Stomach (tissue), 9 donors: ENCODE data around the gene ZNF275. TPM values are rescaled to one million over a fixed set of nuclear protein-coding genes. Genes with fewer than 3 reads are reported as not detected.

ENCODE experiments used
- DNase-seq, 2 donors: peaks; one replicate each; pipeline versions ENCODE4 v3.0.0 to v3.0.0-alpha.2; 2013 to 2019
- H3K27ac ChIP-seq, 5 donors: fragments of 200-600 bp in 4 of 5; sonication (generic) in 4 of 5; one replicate each; pipeline ENCODE4 v1.5.1; 2013 to 2019; ENCODE audit warnings: mild to moderate bottlenecking in 1 of 5, moderate library complexity in 1 of 5
- H3K27me3 ChIP-seq, 3 donors: fragments of 200-600 bp; sonication (generic); one replicate each; pipeline ENCODE4 v1.5.1; 2017 to 2019; ENCODE audit warnings: mixed run types in 1 of 3
- H3K36me3 ChIP-seq, 4 donors: fragments of 200-600 bp; sonication (generic); 1 replicate in 3 of 4; 2 replicates in 1 of 4; pipeline ENCODE4 v1.5.1; 2016 to 2019
- H3K4me1 ChIP-seq, 4 donors: fragments of 200-600 bp; sonication (generic); one replicate each; pipeline ENCODE4 v1.5.1; 2016 to 2019
- H3K4me3 ChIP-seq, 4 donors: fragments of 200-600 bp; sonication (generic) in 3 of 4; one replicate each; pipeline ENCODE4 v1.5.1; 2016 to 2019; ENCODE audit warnings: mild to moderate bottlenecking in 1 of 4
- H3K9me3 ChIP-seq, 4 donors: fragments of 200-600 bp; sonication (generic); one replicate each; pipeline ENCODE4 v1.5.1; 2016 to 2019
- EP300 ChIP-seq: sonication (generic); formaldehyde crosslinking; IDR thresholded peaks from one replicate; pipeline ENCODE4 v1.6.1; 2017; ENCODE audit warnings: antibody characterized with exemption
- POLR2A ChIP-seq, 4 donors: fragments of 450-650 bp; IDR thresholded peaks; one replicate each; pipeline ENCODE4 v1.6.1; 2016; ENCODE audit warnings: antibody characterized with exemption in 4 of 4, control low read depth in 2 of 4, mild to moderate bottlenecking in 1 of 4, moderate library complexity in 1 of 4
- POLR2AphosphoS5 ChIP-seq, 3 donors: sonication (generic); formaldehyde crosslinking; IDR thresholded peaks; one replicate each; pipeline ENCODE4 v1.6.1; 2016; ENCODE audit warnings: antibody characterized with exemption in 3 of 3
- WGBS, 5 donors: extraction: QIAGEN DNeasy Blood & Tissue Kit in 3 of 5; methylation state at CpG; one replicate each; pipeline versions ENCODE4 v1.1.5 to v1.1.7; 2013 to 2018; 5-methylcytosine and 5-hydroxymethylcytosine counted together
- intact Hi-C: fragments of 100-400 bp; cut with DNase I; formaldehyde crosslinking; loops from one replicate; pipeline ENCODE4 v1.15.1; 2023; ENCODE audit warnings: low total_unique reads
- polyA plus RNA-seq, 3 donors: library from polyadenylated mRNA; stranded (reverse); fragments of 200-250 nt; gene quantifications; one replicate each; pipeline ENCODE4 v1.2.3, GENCODE V29; 2013
- total RNA-seq, 5 donors: library from RNA; depleted of rRNA; stranded (reverse); fragments of >200 nt; gene quantifications; one replicate each; pipeline versions ENCODE4 v1.1.0 to v1.2.3, GENCODE V29; 2014 to 2016
- TF ChIP-seq, protein P1 (sequence below), 7 experiments: fragments of 450-650 bp in 4 of 7; fragments of 200-600 bp in 3 of 7; sonication (generic) in 3 of 7; IDR thresholded peaks; one replicate each; pipeline ENCODE4 v1.5.1; 2016 to 2019; ENCODE audit warnings: antibody characterized with exemption in 7 of 7, control low read depth in 2 of 7, mild to moderate bottlenecking in 1 of 7
- donor health status: healthy with polysubstance abuse.
- donor health status: Bipolar disorder and iron deficiency.
- donor health status: healthy.

ZNF275 gene
- total and polyA plus RNA-seq, 8 donors: 0.87 to 13.4 (median 3.7) TPM

GRCh38 chrX:153304988-153305736 lies 28.8 kb upstream of the ZNF275 start:
- Histone ChIP-seq H3K27me3 (peaks cover 0 to 6% (median 1%) of the 10 kb centered on the region in 3 donors), H3K4me3 (no peak overlapping the region), H3K4me1 (no peaks in the 10 kb centered on the region), H3K27ac (no peak overlapping the region), H3K9me3 (no peaks in the 10 kb centered on the region), H3K36me3 (no peaks in the 10 kb centered on the region)
- intact Hi-C loops: no loop called here
- no peak for TF ChIP-seq EP300
- TF ChIP-seq POLR2A (IDR thresholded peaks at IDR 0.05): no peak
- no peak for TF ChIP-seq POLR2AphosphoS5 (IDR thresholded peaks at IDR 0.05)
- TF ChIP-seq, protein P1, sequence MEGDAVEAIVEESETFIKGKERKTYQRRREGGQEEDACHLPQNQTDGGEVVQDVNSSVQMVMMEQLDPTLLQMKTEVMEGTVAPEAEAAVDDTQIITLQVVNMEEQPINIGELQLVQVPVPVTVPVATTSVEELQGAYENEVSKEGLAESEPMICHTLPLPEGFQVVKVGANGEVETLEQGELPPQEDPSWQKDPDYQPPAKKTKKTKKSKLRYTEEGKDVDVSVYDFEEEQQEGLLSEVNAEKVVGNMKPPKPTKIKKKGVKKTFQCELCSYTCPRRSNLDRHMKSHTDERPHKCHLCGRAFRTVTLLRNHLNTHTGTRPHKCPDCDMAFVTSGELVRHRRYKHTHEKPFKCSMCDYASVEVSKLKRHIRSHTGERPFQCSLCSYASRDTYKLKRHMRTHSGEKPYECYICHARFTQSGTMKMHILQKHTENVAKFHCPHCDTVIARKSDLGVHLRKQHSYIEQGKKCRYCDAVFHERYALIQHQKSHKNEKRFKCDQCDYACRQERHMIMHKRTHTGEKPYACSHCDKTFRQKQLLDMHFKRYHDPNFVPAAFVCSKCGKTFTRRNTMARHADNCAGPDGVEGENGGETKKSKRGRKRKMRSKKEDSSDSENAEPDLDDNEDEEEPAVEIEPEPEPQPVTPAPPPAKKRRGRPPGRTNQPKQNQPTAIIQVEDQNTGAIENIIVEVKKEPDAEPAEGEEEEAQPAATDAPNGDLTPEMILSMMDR (IDR thresholded peaks at IDR 0.05): no peak
- no peak for DNase-seq
- 69 to 84% (median 77%) methylated on average over 9 of the region's 9 CpGs for WGBS, 5 donors

DNA sequence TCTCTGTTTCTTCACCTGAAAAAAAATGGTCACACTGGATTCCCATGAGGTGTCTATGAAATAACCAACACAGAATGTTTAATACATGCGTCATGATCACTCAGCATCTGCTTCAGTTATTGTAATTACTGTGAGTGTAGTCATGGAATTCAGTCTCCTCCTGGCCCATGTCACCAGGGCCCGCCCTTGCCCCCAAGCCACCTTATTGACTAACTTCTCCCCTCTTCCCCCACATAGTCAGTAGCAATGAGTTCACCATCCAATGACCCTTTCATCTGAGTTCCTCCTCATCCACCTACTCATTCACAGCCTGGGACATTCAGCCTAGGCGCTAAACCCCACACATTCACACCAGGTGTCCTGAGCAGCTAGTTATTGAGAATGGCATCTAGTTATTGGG lies 28.0 kb upstream of the ZNF275 start:
- Histone ChIP-seq H3K9me3 (no peaks in the 10 kb centered on the region), H3K27ac (no peak overlapping the region), H3K4me3 (no peak overlapping the region), H3K27me3 (peaks cover 0 to 7% (median 6%) of the 10 kb centered on the region in 3 donors), H3K4me1 (no peaks in the 10 kb centered on the region), H3K36me3 (no peaks in the 10 kb centered on the region)
- no peak for DNase-seq
- intact Hi-C loops: no loop called here
- TF ChIP-seq POLR2A (IDR thresholded peaks at IDR 0.05) (no peak), POLR2AphosphoS5 (IDR thresholded peaks at IDR 0.05) (no peak), EP300 (no peak)
- TF ChIP-seq, protein P1 (IDR thresholded peaks at IDR 0.05): no peak
- WGBS, 5 donors: 86 to 92% (median 88%) methylated on average over 3 of the region's 3 CpGs

DNA sequence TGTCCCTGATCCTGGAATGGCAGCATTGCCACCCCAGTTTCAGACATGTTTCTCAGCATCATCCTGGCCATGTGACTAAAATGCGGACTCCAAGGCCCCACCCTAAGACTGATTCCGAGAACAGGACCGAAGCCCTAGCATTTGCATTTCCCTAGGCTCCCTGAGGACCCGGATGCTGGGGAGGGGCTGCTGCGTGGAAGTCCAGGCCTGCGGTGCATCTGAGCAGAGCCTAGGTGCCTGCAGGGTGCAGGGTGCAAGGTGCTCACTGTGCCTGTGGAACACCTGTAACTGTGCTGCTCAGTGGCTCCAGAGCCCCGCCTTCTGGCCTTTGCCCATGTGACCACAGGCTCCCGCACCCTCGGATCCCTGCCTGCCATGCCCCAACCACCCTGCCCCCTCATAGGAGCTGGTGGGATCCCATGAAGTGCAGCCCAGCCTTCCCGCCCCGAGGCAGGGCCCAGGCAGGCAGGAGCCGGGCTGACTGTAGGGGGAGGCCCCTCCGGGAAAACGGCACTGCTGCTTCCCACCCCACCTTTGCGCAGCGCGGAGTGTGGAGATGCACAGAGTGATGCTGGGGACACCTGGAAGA lies 27.3 kb upstream of the ZNF275 start:
- intact Hi-C loops: no loop called here
- 54 to 89% (median 74%) methylated on average over 6 to 17 of the region's 17 CpGs for WGBS, 5 donors
- H3K36me3 ChIP-seq: no peaks in the 10 kb centered on the region
- no peak overlapping the region for H3K4me3 ChIP-seq
- H3K4me1 ChIP-seq: no peaks in the 10 kb centered on the region
- no peak for DNase-seq
- peaks cover 0 to 10% (median 6%) of the 10 kb centered on the region in 3 donors for H3K27me3 ChIP-seq
- H3K27ac ChIP-seq: no peak overlapping the region
- no peak for TF ChIP-seq POLR2A (IDR thresholded peaks at IDR 0.05)
- TF ChIP-seq, protein P1 (IDR thresholded peaks at IDR 0.05): no peak
- TF ChIP-seq POLR2AphosphoS5 (IDR thresholded peaks at IDR 0.05): no peak
- no peak for TF ChIP-seq EP300
- H3K9me3 ChIP-seq: no peaks in the 10 kb centered on the region

DNA sequence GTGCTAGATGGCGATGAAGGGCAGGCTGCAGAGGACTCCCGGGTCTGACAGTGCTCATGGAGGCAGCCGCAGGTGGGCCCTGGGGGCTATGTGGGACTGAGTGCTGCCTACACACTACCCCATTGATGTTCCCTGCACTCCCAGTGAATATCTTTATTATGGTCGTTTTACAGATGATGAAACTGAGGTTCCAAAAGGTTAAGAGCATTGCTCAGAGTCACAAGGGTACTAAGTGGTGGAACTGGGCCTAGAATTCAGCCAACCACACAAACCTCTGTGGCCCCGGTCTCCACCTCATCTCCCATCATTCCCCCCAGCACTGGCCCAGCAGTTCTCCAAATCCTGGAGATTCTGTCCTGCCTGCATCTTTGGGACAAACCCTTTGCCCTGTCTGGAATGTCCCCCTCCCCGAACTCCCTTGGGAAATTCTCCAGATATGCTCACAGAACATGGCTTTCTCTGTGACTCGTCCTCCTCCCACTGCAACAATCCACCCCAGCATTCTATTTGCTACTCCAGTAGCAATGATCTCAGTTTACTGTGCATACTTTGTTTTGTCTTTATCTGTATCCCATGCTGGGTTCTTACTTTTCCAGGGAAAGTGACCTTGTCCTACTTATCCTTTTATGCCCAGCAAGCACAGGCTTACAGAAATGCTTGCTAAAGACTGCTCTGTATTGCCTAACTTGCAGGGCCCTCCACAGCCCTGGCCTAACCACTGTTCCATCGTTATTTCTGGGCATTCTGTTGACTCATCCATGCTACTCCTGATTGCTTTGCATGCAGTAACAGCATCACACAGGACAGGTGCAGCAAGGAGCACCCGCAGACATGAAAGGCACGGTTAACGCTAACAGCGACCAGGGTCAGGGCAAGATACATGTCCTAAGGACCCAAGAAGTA lies 26.4 kb upstream of the ZNF275 start:
- H3K4me1 ChIP-seq: no peaks in the 10 kb centered on the region
- intact Hi-C loops: no loop called here
- no peaks in the 10 kb centered on the region for H3K9me3 ChIP-seq
- peaks cover 0 to 10% (median 6%) of the 10 kb centered on the region in 3 donors for H3K27me3 ChIP-seq
- no peaks in the 10 kb centered on the region for H3K36me3 ChIP-seq
- H3K4me3 ChIP-seq: no peak overlapping the region
- 69 to 77% (median 70%) methylated on average over 10 to 12 of the region's 12 CpGs for WGBS, 5 donors
- TF ChIP-seq, protein P1 (IDR thresholded peaks at IDR 0.05): no peak
- TF ChIP-seq POLR2A (IDR thresholded peaks at IDR 0.05): no peak
- no peak for TF ChIP-seq EP300
- no peak for TF ChIP-seq POLR2AphosphoS5 (IDR thresholded peaks at IDR 0.05)
- DNase-seq: no peak
- H3K27ac ChIP-seq: no peak overlapping the region
